Measurements from ENCODE around the gene DISC1. TPM values are rescaled to one million over a fixed set of nuclear protein-coding genes. Genes with fewer than 3 reads are reported as not detected.

DISC1 gene
- total RNA-seq, 5 donors from 2014 or later (not counting 1 experiment from before 2014, with no cell fraction given) = 12.9 to 37.0 (median 14.6) TPM

DNA sequence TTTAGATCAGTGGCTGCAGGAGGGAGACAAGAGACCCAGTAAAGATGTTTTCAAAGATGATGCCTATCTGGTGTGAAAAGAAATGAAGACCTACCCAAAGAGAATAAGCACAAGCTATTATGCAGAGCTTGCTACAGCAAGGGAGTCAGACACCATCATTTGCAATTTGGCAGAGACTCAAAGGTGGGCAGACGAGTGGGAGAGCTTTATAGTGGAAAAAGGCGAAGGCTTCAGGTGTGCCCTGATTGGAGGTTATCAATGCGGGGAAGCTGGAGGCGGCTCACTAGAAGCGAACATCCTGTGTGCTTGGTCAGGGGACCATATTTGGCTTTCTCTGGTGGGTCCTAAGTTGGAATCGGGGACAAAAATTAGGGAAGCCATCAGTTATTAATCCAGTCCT is 183.8 kb downstream of the DISC1 start:
- no peaks in the 10 kb centered on the region for H3K9me3 ChIP-seq
- no peak for ATAC-seq (replicated peaks in 1 of 4)
- no peaks in the 10 kb centered on the region for H3K4me1 ChIP-seq (ENCODE audit: control insufficient read depth in 1 of 2, extremely low read depth in 1 of 2, insufficient read depth in 2 of 2, low read length in 2 of 2)
- WGBS (ENCODE audit: insufficient coverage) = 80% methylated on average over 6 of the region's 6 CpGs
- DNase-seq = no peak
- CTCF ChIA-PET = no interaction called here
- Mint-ChIP-seq H3K4me1 (peaks cover 0 to 13% (median 0%) of the 10 kb centered on the region in 3 donors), H3K36me3 (peaks cover 52% of the 10 kb centered on the region), H3K27ac (no peak overlapping the region), H3K4me3 (no peak overlapping the region), H3K27me3 (no peaks in the 10 kb centered on the region), H3K9me3 (no peaks in the 10 kb centered on the region)
- no peak overlapping the region for H3K27ac ChIP-seq (ENCODE audit: low read length)
- H3K36me3 ChIP-seq (ENCODE audit: control insufficient read depth in 2 of 2, extremely low read depth in 1 of 2, insufficient read depth in 1 of 2, low read length in 1 of 2) = no peaks in the 10 kb centered on the region
- POLR2A ChIA-PET = no interaction called here
- H3K27me3 ChIP-seq (replicated peaks in 1 of 2; ENCODE audit: control insufficient read depth in 2 of 2, extremely low read depth in 1 of 2, insufficient read depth in 2 of 2, low read length in 1 of 2) = no peaks in the 10 kb centered on the region
- no peak overlapping the region for H3K4me3 ChIP-seq (ENCODE audit: control insufficient read depth in 1 of 2, extremely low read depth in 1 of 2, low read length in 1 of 2)

GRCh38 chr1:231814021-231814420 is 187.4 kb downstream of the DISC1 start:
- no CpG with 5 or more reads among the region's 2 CpGs for WGBS (ENCODE audit: insufficient coverage)
- no peak overlapping the region for H3K4me3 Mint-ChIP-seq
- H3K9me3 Mint-ChIP-seq = no peaks in the 10 kb centered on the region
- ATAC-seq (replicated peaks in 1 of 4) = no peak
- peaks cover 67% of the 10 kb centered on the region for H3K36me3 Mint-ChIP-seq
- ChIA-PET CTCF (no interaction called here), POLR2A (no interaction called here)
- no peak overlapping the region for H3K4me3 ChIP-seq (ENCODE audit: control insufficient read depth in 1 of 2, extremely low read depth in 1 of 2, low read length in 1 of 2)
- no peaks in the 10 kb centered on the region for H3K4me1 ChIP-seq (ENCODE audit: control insufficient read depth in 1 of 2, extremely low read depth in 1 of 2, insufficient read depth in 2 of 2, low read length in 2 of 2)
- H3K27ac ChIP-seq (ENCODE audit: low read length) = no peak overlapping the region
- peaks cover 0 to 13% (median 0%) of the 10 kb centered on the region in 3 donors for H3K4me1 Mint-ChIP-seq
- no peaks in the 10 kb centered on the region for H3K27me3 Mint-ChIP-seq
- no peaks in the 10 kb centered on the region for H3K9me3 ChIP-seq
- DNase-seq = no peak
- H3K27me3 ChIP-seq (replicated peaks in 1 of 2; ENCODE audit: control insufficient read depth in 2 of 2, extremely low read depth in 1 of 2, insufficient read depth in 2 of 2, low read length in 1 of 2) = no peaks in the 10 kb centered on the region
- no peak overlapping the region for H3K27ac Mint-ChIP-seq
- no peaks in the 10 kb centered on the region for H3K36me3 ChIP-seq (ENCODE audit: control insufficient read depth in 2 of 2, extremely low read depth in 1 of 2, insufficient read depth in 1 of 2, low read length in 1 of 2)

DNA sequence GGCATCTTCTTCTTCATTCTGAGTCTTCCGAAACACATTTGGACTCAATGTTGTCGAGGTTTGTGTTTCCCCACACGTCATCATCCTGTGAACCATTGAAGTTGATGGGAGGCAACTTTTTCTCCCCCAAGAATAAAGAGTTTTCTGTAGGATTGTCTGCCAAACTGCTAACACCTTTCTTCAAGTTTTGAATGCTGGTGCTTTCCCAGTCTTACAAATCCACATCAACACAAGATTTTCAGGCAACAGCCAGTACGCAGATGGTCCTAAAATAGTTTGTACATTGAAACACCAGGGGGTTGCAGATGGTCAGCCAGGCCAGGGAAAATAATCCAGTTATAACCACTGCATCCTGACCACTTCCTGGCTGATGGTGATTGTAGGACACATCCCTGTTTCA is 187.9 kb downstream of the DISC1 start:
- H3K27ac Mint-ChIP-seq = no peak overlapping the region
- DNase-seq (no peak), ATAC-seq (replicated peaks in 1 of 4) (no peak)
- WGBS (ENCODE audit: insufficient coverage) = no CpG with 5 or more reads among the region's 4 CpGs
- no peak overlapping the region for H3K4me3 Mint-ChIP-seq
- H3K4me1 ChIP-seq (ENCODE audit: control insufficient read depth in 1 of 2, extremely low read depth in 1 of 2, insufficient read depth in 2 of 2, low read length in 2 of 2) = no peaks in the 10 kb centered on the region
- H3K4me1 Mint-ChIP-seq = peaks cover 0 to 13% (median 0%) of the 10 kb centered on the region in 3 donors
- H3K27me3 ChIP-seq (replicated peaks in 1 of 2; ENCODE audit: control insufficient read depth in 2 of 2, extremely low read depth in 1 of 2, insufficient read depth in 2 of 2, low read length in 1 of 2) = no peaks in the 10 kb centered on the region
- peaks cover 70% of the 10 kb centered on the region for H3K36me3 Mint-ChIP-seq
- H3K4me3 ChIP-seq (ENCODE audit: control insufficient read depth in 1 of 2, extremely low read depth in 1 of 2, low read length in 1 of 2) = no peak overlapping the region
- POLR2A ChIA-PET = no interaction called here
- H3K36me3 ChIP-seq (ENCODE audit: control insufficient read depth in 2 of 2, extremely low read depth in 1 of 2, insufficient read depth in 1 of 2, low read length in 1 of 2) = no peaks in the 10 kb centered on the region
- H3K27ac ChIP-seq (ENCODE audit: low read length) = no peak overlapping the region
- no peaks in the 10 kb centered on the region for H3K27me3 Mint-ChIP-seq
- CTCF ChIA-PET = no interaction called here
- no peaks in the 10 kb centered on the region for H3K9me3 Mint-ChIP-seq
- H3K9me3 ChIP-seq = no peaks in the 10 kb centered on the region

DNA sequence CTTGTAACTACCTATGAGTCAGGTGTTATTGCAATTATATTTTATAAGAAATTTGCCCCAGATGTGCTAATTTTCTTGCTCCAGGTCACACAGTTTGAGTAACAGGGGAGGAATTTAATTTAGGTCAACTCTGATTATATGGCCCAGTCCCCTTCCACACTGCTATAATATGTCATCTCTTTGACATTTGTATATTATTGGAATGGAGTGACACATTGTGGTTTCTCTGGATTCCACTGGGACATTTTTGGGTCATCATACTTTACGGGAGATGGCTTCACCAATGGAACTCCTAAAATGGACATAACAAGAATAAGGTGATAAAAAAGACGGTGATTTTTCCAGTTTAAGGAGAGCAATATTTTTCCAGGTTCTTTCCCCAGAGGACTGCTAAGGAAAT is 191.2 kb downstream of the DISC1 start:
- Histone ChIP-seq H3K27ac (ENCODE audit: low read length) (no peak overlapping the region), H3K27me3 (replicated peaks in 1 of 2; ENCODE audit: control insufficient read depth in 2 of 2, extremely low read depth in 1 of 2, insufficient read depth in 2 of 2, low read length in 1 of 2) (no peaks in the 10 kb centered on the region), H3K36me3 (ENCODE audit: control insufficient read depth in 2 of 2, extremely low read depth in 1 of 2, insufficient read depth in 1 of 2, low read length in 1 of 2) (no peaks in the 10 kb centered on the region), H3K9me3 (no peaks in the 10 kb centered on the region), H3K4me3 (ENCODE audit: control insufficient read depth in 1 of 2, extremely low read depth in 1 of 2, low read length in 1 of 2) (no peak overlapping the region), H3K4me1 (ENCODE audit: control insufficient read depth in 1 of 2, extremely low read depth in 1 of 2, insufficient read depth in 2 of 2, low read length in 2 of 2) (no peaks in the 10 kb centered on the region)
- H3K27me3 Mint-ChIP-seq = no peaks in the 10 kb centered on the region
- peaks cover 75% of the 10 kb centered on the region for H3K36me3 Mint-ChIP-seq
- ATAC-seq (replicated peaks in 1 of 4) (no peak), DNase-seq (no peak)
- POLR2A ChIA-PET = no interaction called here
- CTCF ChIA-PET = no interaction called here
- H3K27ac Mint-ChIP-seq = no peak overlapping the region
- H3K4me3 Mint-ChIP-seq = no peak overlapping the region
- 100% methylated on average over 1 of the region's 2 CpGs for WGBS (ENCODE audit: insufficient coverage)
- no peaks in the 10 kb centered on the region for H3K9me3 Mint-ChIP-seq
- H3K4me1 Mint-ChIP-seq = peaks cover 0 to 12% (median 0%) of the 10 kb centered on the region in 3 donors

- no peak overlapping the region for H3K4me3 Mint-ChIP-seq
- DNase-seq (no peak), ATAC-seq (replicated peaks in 1 of 4) (no peak)
- H3K27me3 Mint-ChIP-seq = no peaks in the 10 kb centered on the region
- Histone ChIP-seq H3K27me3 (replicated peaks in 1 of 2; ENCODE audit: control insufficient read depth in 2 of 2, extremely low read depth in 1 of 2, insufficient read depth in 2 of 2, low read length in 1 of 2) (no peaks in the 10 kb centered on the region), H3K27ac (ENCODE audit: low read length) (no peak overlapping the region), H3K9me3 (no peaks in the 10 kb centered on the region), H3K4me3 (ENCODE audit: control insufficient read depth in 1 of 2, extremely low read depth in 1 of 2, low read length in 1 of 2) (no peak overlapping the region), H3K36me3 (ENCODE audit: control insufficient read depth in 2 of 2, extremely low read depth in 1 of 2, insufficient read depth in 1 of 2, low read length in 1 of 2) (no peaks in the 10 kb centered on the region), H3K4me1 (ENCODE audit: control insufficient read depth in 1 of 2, extremely low read depth in 1 of 2, insufficient read depth in 2 of 2, low read length in 2 of 2) (no peaks in the 10 kb centered on the region)
- no peak overlapping the region for H3K27ac Mint-ChIP-seq
- no peaks in the 10 kb centered on the region for H3K9me3 Mint-ChIP-seq
- ChIA-PET POLR2A (no interaction called here), CTCF (no interaction called here)
- H3K36me3 Mint-ChIP-seq = peaks cover 75% of the 10 kb centered on the region
- peaks cover 0 to 7% (median 0%) of the 10 kb centered on the region in 3 donors for H3K4me1 Mint-ChIP-seq
- 94% methylated on average over 5 of the region's 6 CpGs for WGBS (ENCODE audit: insufficient coverage)
These were observed 191.7 kb downstream of the DISC1 start for GRCh38 chr1:231818337-231818736.

- Histone ChIP-seq H3K27me3 (replicated peaks in 1 of 2; ENCODE audit: control insufficient read depth in 2 of 2, extremely low read depth in 1 of 2, insufficient read depth in 2 of 2, low read length in 1 of 2) (no peaks in the 10 kb centered on the region), H3K4me1 (ENCODE audit: control insufficient read depth in 1 of 2, extremely low read depth in 1 of 2, insufficient read depth in 2 of 2, low read length in 2 of 2) (no peaks in the 10 kb centered on the region), H3K9me3 (no peaks in the 10 kb centered on the region), H3K27ac (ENCODE audit: low read length) (no peak overlapping the region), H3K36me3 (ENCODE audit: control insufficient read depth in 2 of 2, extremely low read depth in 1 of 2, insufficient read depth in 1 of 2, low read length in 1 of 2) (peaks cover 0 to 2% of the 10 kb centered on the region in 2 donors), H3K4me3 (ENCODE audit: control insufficient read depth in 1 of 2, extremely low read depth in 1 of 2, low read length in 1 of 2) (no peak overlapping the region)
- ATAC-seq (replicated peaks in 1 of 4) (no peak), DNase-seq (no peak)
- ChIA-PET CTCF (no interaction called here), POLR2A (no interaction called here)
- no peak overlapping the region for H3K27ac Mint-ChIP-seq
- no peak overlapping the region for H3K4me3 Mint-ChIP-seq
- no peaks in the 10 kb centered on the region for H3K4me1 Mint-ChIP-seq
- WGBS (ENCODE audit: insufficient coverage) = 100% methylated on average over 1 of the region's 3 CpGs
- H3K9me3 Mint-ChIP-seq = no peaks in the 10 kb centered on the region
- peaks cover 81% of the 10 kb centered on the region for H3K36me3 Mint-ChIP-seq
- no peaks in the 10 kb centered on the region for H3K27me3 Mint-ChIP-seq
These were observed 194.7 kb downstream of the DISC1 start for GRCh38 chr1:231821281-231821680.

DNA sequence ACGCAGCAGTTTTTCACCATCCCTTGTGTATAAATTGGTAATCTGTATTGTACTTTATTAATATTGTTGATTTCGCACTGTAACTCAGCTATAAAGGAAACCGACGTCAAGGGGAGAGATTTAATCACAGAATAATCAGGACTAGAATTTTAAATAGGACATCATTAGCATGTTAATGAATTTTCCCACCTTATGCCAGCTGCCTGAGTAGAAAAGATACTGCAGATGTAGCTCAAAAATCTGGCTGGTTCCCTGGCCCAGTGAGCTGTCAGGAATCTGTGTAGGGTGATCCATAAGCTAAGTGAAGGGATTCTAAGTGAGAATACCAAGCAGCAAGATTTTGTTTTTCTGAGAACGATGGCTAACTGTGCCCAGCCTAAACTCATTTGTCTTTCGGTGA is 195.5 kb downstream of the DISC1 start:
- no peak for ATAC-seq (replicated peaks in 1 of 4)
- peaks cover 0 to 2% of the 10 kb centered on the region in 2 donors for H3K36me3 ChIP-seq (ENCODE audit: control insufficient read depth in 2 of 2, extremely low read depth in 1 of 2, insufficient read depth in 1 of 2, low read length in 1 of 2)
- ChIA-PET POLR2A (no interaction called here), CTCF (interaction anchor here in 1 of 2 donors (0.6 kb wide), 1 partner anchor 337 kb away, joined by 3 read pairs; no protein-coding TSS in a partner anchor)
- no peaks in the 10 kb centered on the region for H3K9me3 ChIP-seq
- 100% methylated on average over 2 of the region's 6 CpGs for WGBS (ENCODE audit: insufficient coverage)
- Mint-ChIP-seq H3K4me3 (no peak overlapping the region), H3K27me3 (no peaks in the 10 kb centered on the region), H3K27ac (no peak overlapping the region), H3K36me3 (peaks cover 77% of the 10 kb centered on the region), H3K4me1 (no peaks in the 10 kb centered on the region), H3K9me3 (no peaks in the 10 kb centered on the region)
- H3K27me3 ChIP-seq (replicated peaks in 1 of 2; ENCODE audit: control insufficient read depth in 2 of 2, extremely low read depth in 1 of 2, insufficient read depth in 2 of 2, low read length in 1 of 2) = no peaks in the 10 kb centered on the region
- DNase-seq = no peak
- no peak overlapping the region for H3K27ac ChIP-seq (ENCODE audit: low read length)
- H3K4me3 ChIP-seq (ENCODE audit: control insufficient read depth in 1 of 2, extremely low read depth in 1 of 2, low read length in 1 of 2) = no peak overlapping the region
- no peaks in the 10 kb centered on the region for H3K4me1 ChIP-seq (ENCODE audit: control insufficient read depth in 1 of 2, extremely low read depth in 1 of 2, insufficient read depth in 2 of 2, low read length in 2 of 2)

Measured in T-cell (primary cell).